ENCODE results near the gene NONO.

GRCh38 chrX:71321731-71322130 is 38.3 kb downstream of the NONO start:
- TF ChIP-seq POLR2A (IDR thresholded peaks at IDR 0.05; ENCODE audit: low read length): no peak
- no peak for TF ChIP-seq GATA1 (IDR thresholded peaks at IDR 0.05; ENCODE audit: low read depth, low read length)

Measured in erythroblast (primary cell).